ENCODE measurements around the gene PC.

The PC gene

GRCh38 chr11:66864924-66865697 lies 93.1 kb downstream of the PC start:
- DNase-seq (ENCODE audit: low spot score), result no peak

GRCh38 chr11:66864172-66864901 lies 93.8 kb downstream of the PC start:
- no peak for DNase-seq (ENCODE audit: low spot score)

GRCh38 chr11:66863428-66864125 lies 94.6 kb downstream of the PC start:
- no peak for DNase-seq (ENCODE audit: low spot score)

- DNase-seq (ENCODE audit: low spot score), result no peak
These were observed 95.6 kb downstream of the PC start for GRCh38 chr11:66862559-66863037.

GRCh38 chr11:66861774-66862558 lies 96.2 kb downstream of the PC start:
- no peak for DNase-seq (ENCODE audit: low spot score)

GRCh38 chr11:66861038-66861773 lies 97.0 kb downstream of the PC start:
- no peak for DNase-seq (ENCODE audit: low spot score)

- no peak for DNase-seq (ENCODE audit: low spot score)
These were observed 97.7 kb downstream of the PC start for GRCh38 chr11:66860449-66860831.

- DNase-seq (ENCODE audit: low spot score), result no peak
These were observed 98.3 kb downstream of the PC start for GRCh38 chr11:66859686-66860448.

GRCh38 chr11:66858939-66859685 lies 99.1 kb downstream of the PC start:
- DNase-seq (ENCODE audit: low spot score), result no peak

GRCh38 chr11:66858186-66858938 lies 99.8 kb downstream of the PC start:
- no peak for DNase-seq (ENCODE audit: low spot score)

- DNase-seq (ENCODE audit: low spot score), result no peak
These were observed 100.3 kb downstream of the PC start for GRCh38 chr11:66857927-66858185.

GRCh38 chr11:66857234-66857926 lies 100.8 kb downstream of the PC start:
- no peak for DNase-seq (ENCODE audit: low spot score)

GRCh38 chr11:66856496-66857233 lies 101.5 kb downstream of the PC start, which contains the start of gene LRFN4:
TSS of gene LRFN4 (plus strand) at chr11:66857064. CDS start at chr11:66857745, 681 bp downstream.
- no peak for DNase-seq (ENCODE audit: low spot score)

- DNase-seq (ENCODE audit: low spot score), result peak; percentile 90
These were observed 102.3 kb downstream of the PC start for GRCh38 chr11:66855574-66856495.

GRCh38 chr11:66854729-66855211 lies 103.4 kb downstream of the PC start:
- DNase-seq (ENCODE audit: low spot score), result no peak

- no peak for DNase-seq (ENCODE audit: low spot score)
These were observed 103.9 kb downstream of the PC start for GRCh38 chr11:66854231-66854661.

Data from NAMALWA (cell line).